Activated naive CD8-positive, alpha-beta T cell (primary cell): ENCODE measurements around the gene DBET.
"Not testable (repeated sequence)": the region's sequence is repeated elsewhere in the genome, so short reads cannot be mapped to it uniquely, and the experiment has no call there.

Source experiments
- H3K27ac Mint-ChIP-seq: one replicate; pipeline ENCODE4 v1.8.0; 2021; ENCODE audit warnings: mixed read lengths
- H3K27me3 Mint-ChIP-seq: one replicate; pipeline ENCODE4 v1.8.0; 2021; ENCODE audit warnings: mixed read lengths
- H3K36me3 Mint-ChIP-seq: one replicate; pipeline ENCODE4 v1.8.0; 2021; ENCODE audit warnings: mixed read lengths
- H3K4me1 Mint-ChIP-seq: one replicate; pipeline ENCODE4 v1.8.0; 2021; ENCODE audit warnings: low read depth, mixed read lengths
- H3K4me3 Mint-ChIP-seq: one replicate; pipeline ENCODE4 v1.8.0; 2021; ENCODE audit warnings: mild to moderate bottlenecking, mixed read lengths
- H3K9me3 Mint-ChIP-seq: one replicate; pipeline ENCODE4 v1.8.0; 2021; ENCODE audit warnings: low read depth, mixed read lengths

The DBET gene

GRCh38 chr4:190106611-190107480 lies 42.5 kb downstream of the DBET start:
- not testable (repeated sequence) for H3K9me3 Mint-ChIP-seq, H3K27me3 Mint-ChIP-seq, H3K4me3 Mint-ChIP-seq, H3K36me3 Mint-ChIP-seq, H3K4me1 Mint-ChIP-seq, H3K27ac Mint-ChIP-seq

- not testable (repeated sequence) for H3K9me3 Mint-ChIP-seq, H3K27me3 Mint-ChIP-seq, H3K4me1 Mint-ChIP-seq, H3K27ac Mint-ChIP-seq, H3K4me3 Mint-ChIP-seq, H3K36me3 Mint-ChIP-seq
These were observed 43.6 kb downstream of the DBET start for GRCh38 chr4:190107766-190108485.

GRCh38 chr4:190108756-190109155 lies 44.5 kb downstream of the DBET start:
- H3K4me1 Mint-ChIP-seq, H3K4me3 Mint-ChIP-seq, H3K36me3 Mint-ChIP-seq, H3K9me3 Mint-ChIP-seq, H3K27ac Mint-ChIP-seq, H3K27me3 Mint-ChIP-seq: not testable (repeated sequence)

- H3K4me3 Mint-ChIP-seq, H3K27ac Mint-ChIP-seq, H3K36me3 Mint-ChIP-seq, H3K27me3 Mint-ChIP-seq, H3K9me3 Mint-ChIP-seq, H3K4me1 Mint-ChIP-seq: not testable (repeated sequence)
These were observed 45.2 kb downstream of the DBET start for GRCh38 chr4:190109390-190110011.

GRCh38 chr4:190110033-190110432 lies 45.7 kb downstream of the DBET start:
- H3K27ac Mint-ChIP-seq, H3K36me3 Mint-ChIP-seq, H3K27me3 Mint-ChIP-seq, H3K4me3 Mint-ChIP-seq, H3K4me1 Mint-ChIP-seq, H3K9me3 Mint-ChIP-seq: not testable (repeated sequence)

- not testable (repeated sequence) for H3K4me1 Mint-ChIP-seq, H3K27ac Mint-ChIP-seq, H3K4me3 Mint-ChIP-seq, H3K27me3 Mint-ChIP-seq, H3K36me3 Mint-ChIP-seq, H3K9me3 Mint-ChIP-seq
These were observed 46.4 kb downstream of the DBET start for GRCh38 chr4:190110570-190111295.

- not testable (repeated sequence) for H3K4me1 Mint-ChIP-seq, H3K27ac Mint-ChIP-seq, H3K9me3 Mint-ChIP-seq, H3K4me3 Mint-ChIP-seq, H3K36me3 Mint-ChIP-seq, H3K27me3 Mint-ChIP-seq
These were observed 48.6 kb downstream of the DBET start for GRCh38 chr4:190112879-190113278.

- not testable (repeated sequence) for H3K9me3 Mint-ChIP-seq, H3K4me3 Mint-ChIP-seq, H3K27ac Mint-ChIP-seq, H3K4me1 Mint-ChIP-seq, H3K36me3 Mint-ChIP-seq, H3K27me3 Mint-ChIP-seq
These were observed 50.7 kb downstream of the DBET start for GRCh38 chr4:190114991-190115390.
